ENCODE measurements around the gene PROSER1. TPM values are rescaled to one million over a fixed set of nuclear protein-coding genes. Genes with fewer than 3 reads are reported as not detected.

Gene PROSER1
- total RNA-seq, 1 donor from 2014 or later = 24.6 TPM

GRCh38 chr13:39040206-39040605 lies 2.3 kb upstream of the PROSER1 start:
- H3K4me3 ChIP-seq (ENCODE audit: low read depth, low read length) = no peak overlapping the region
- no peak for TF ChIP-seq CTCF (conservative IDR thresholded peaks at IDR 0.05; ENCODE audit: low read depth, low read length)
- DNase-seq (ENCODE audit: low read depth) = no peak

GRCh38 chr13:39039041-39039440 lies 1.2 kb upstream of the PROSER1 start:
- TF ChIP-seq CTCF (conservative IDR thresholded peaks at IDR 0.05; ENCODE audit: low read depth, low read length) = no peak
- DNase-seq (ENCODE audit: low read depth) = no peak
- H3K4me3 ChIP-seq (ENCODE audit: low read depth, low read length) = peak overlapping the region; percentile 78

- peak overlapping the region; percentile 78 for H3K4me3 ChIP-seq (ENCODE audit: low read depth, low read length)
- no peak for DNase-seq (ENCODE audit: low read depth)
- no peak for TF ChIP-seq CTCF (conservative IDR thresholded peaks at IDR 0.05; ENCODE audit: low read depth, low read length)
Observed at GRCh38 chr13:39038569-39039030, 711 bp upstream of the PROSER1 start.

- peak overlapping the region; percentile 78 for H3K4me3 ChIP-seq (ENCODE audit: low read depth, low read length)
- no peak for DNase-seq (ENCODE audit: low read depth)
- TF ChIP-seq CTCF (conservative IDR thresholded peaks at IDR 0.05; ENCODE audit: low read depth, low read length) = no peak
Observed at GRCh38 chr13:39037410-39037879, 444 bp downstream of the PROSER1 start.

- no peak for DNase-seq (ENCODE audit: low read depth)
- H3K4me3 ChIP-seq (ENCODE audit: low read depth, low read length) = peak overlapping the region; percentile 78
- no peak for TF ChIP-seq CTCF (conservative IDR thresholded peaks at IDR 0.05; ENCODE audit: low read depth, low read length)
Observed at GRCh38 chr13:39036212-39036611, 1.7 kb downstream of the PROSER1 start.

GRCh38 chr13:39035799-39036198 lies 2.1 kb downstream of the PROSER1 start:
- TF ChIP-seq CTCF (conservative IDR thresholded peaks at IDR 0.05; ENCODE audit: low read depth, low read length) = no peak
- DNase-seq (ENCODE audit: low read depth) = no peak

GRCh38 chr13:39035204-39035603 lies 2.7 kb downstream of the PROSER1 start:
- H3K4me3 ChIP-seq (ENCODE audit: low read depth, low read length) = peak overlapping the region; percentile 78
- no peak for DNase-seq (ENCODE audit: low read depth)
- no peak for TF ChIP-seq CTCF (conservative IDR thresholded peaks at IDR 0.05; ENCODE audit: low read depth, low read length)

More at GRCh38 chr13:39035799-39036198, 2.1 kb downstream of the PROSER1 start:
- peak overlapping the region; percentile 78 for H3K4me3 ChIP-seq (ENCODE audit: low read depth, low read length)
